ENCODE measurements around the gene TMEM74B.
"Not testable (repeated sequence)": the region's sequence is repeated elsewhere in the genome, so short reads cannot be mapped to it uniquely, and the experiment has no call there.

Gene TMEM74B

GRCh38 chr20:1177680-1178079, 7.1 kb downstream of the TMEM74B start:
- no peak for FAIRE-seq

- no peak for FAIRE-seq
These were observed 10.0 kb downstream of the TMEM74B start for GRCh38 chr20:1174787-1175186.

DNA sequence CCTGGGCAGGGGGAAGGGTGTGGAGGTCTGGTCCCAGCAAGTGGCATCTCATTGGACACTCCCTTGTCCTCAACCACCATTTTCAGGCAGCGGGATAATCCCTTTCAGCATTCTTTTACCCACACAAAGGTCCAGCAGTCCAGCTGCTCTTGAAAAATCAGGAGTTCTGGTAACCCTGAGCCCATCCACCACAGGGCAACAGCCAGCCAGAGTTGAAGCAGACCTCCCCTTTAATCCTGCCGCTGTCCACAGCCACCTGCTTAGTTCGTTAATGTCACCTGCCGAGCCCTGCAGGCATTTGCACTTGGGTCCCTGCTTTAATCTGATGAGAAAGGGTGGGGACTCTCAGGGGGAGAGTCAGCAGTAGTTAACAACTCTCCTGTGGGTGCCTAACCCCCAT, 11.1 kb downstream of the TMEM74B start:
- FAIRE-seq, result no peak

- no peak for FAIRE-seq
These were observed 13.2 kb downstream of the TMEM74B start for GRCh38 chr20:1171461-1172093.

GRCh38 chr20:1169224-1169623, 15.6 kb downstream of the TMEM74B start:
- no peak for FAIRE-seq

GRCh38 chr20:1166948-1167720, 17.6 kb downstream of the TMEM74B start:
- FAIRE-seq, result no peak

GRCh38 chr20:1165941-1166340, 18.8 kb downstream of the TMEM74B start:
- FAIRE-seq, result no peak

- no peak for FAIRE-seq
These were observed 19.3 kb downstream of the TMEM74B start for GRCh38 chr20:1165521-1165920.

DNA sequence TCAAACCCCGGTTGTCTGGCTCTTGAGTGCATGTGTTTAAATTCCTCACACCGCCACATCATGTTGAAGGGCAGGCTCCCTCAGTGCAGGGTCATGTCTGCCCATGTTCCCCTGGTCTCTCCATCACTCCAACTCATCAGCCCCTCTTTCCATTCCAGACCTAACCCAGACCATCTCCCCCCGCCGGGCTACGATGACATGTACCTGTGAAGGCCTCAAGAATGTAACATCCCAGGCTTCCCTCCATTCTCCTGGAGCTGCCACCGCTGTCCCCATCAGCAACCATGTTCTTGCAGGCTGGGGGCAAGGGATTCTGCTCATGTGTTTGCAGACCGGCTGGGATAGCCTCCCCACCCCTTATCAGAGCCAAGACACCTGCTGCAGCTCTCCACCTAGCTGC, 19.9 kb downstream of the TMEM74B start:
- no peak for FAIRE-seq

DNA sequence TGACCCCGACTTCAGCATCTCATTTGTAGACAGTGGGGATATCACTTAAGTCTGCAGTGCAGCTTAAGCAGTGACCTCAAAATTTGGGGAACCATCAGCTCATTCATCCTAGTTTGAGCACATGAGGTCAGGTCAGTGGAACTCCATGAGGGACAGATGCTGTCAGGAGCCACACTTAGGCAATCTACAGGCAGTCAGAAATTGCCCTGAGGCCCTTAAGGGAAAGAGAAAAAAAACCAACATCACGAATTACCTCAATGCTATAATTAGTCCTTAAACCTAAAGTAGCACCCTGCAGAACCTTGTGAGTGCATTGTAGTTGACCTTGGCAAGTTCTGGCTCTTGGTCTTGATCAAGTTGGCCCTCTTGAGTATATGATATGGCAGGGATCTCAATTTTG, 21.1 kb downstream of the TMEM74B start:
- no peak for FAIRE-seq

- no peak for FAIRE-seq
These were observed 21.7 kb downstream of the TMEM74B start for GRCh38 chr20:1163105-1163504.

DNA sequence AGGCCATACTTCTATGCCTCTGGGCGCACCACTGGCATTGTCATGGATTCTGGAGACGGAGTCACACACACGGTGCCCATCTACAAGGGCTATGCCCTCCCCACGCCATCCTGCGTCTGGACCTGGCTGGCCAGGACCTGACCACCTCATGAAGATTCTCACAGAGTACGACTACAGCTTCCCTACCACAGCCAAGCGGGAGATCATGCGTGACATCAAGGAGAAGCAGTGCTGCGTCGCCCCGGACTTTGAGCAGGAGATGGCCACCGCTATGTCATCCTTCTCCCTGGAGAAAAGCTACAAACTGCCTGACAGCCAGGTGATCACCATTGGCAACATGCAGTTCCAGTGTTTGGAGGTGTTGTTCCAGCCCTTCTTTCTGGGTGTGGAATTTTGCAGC, 23.8 kb downstream of the TMEM74B start:
- no peak for FAIRE-seq

- FAIRE-seq, result no peak
These were observed 24.3 kb downstream of the TMEM74B start for GRCh38 chr20:1160496-1160895.

- no peak for FAIRE-seq
These were observed 29.4 kb downstream of the TMEM74B start for GRCh38 chr20:1155342-1155741.

- no peak for FAIRE-seq
These were observed 30.1 kb downstream of the TMEM74B start for GRCh38 chr20:1154691-1155090.

- FAIRE-seq, result no peak
These were observed 30.6 kb downstream of the TMEM74B start for GRCh38 chr20:1154226-1154625.

GRCh38 chr20:1150968-1151367, 33.8 kb downstream of the TMEM74B start:
- no peak for FAIRE-seq

- FAIRE-seq, result no peak
These were observed 34.6 kb downstream of the TMEM74B start for GRCh38 chr20:1150218-1150617.

- FAIRE-seq, result not testable (repeated sequence)
These were observed 35.0 kb downstream of the TMEM74B start for GRCh38 chr20:1149812-1150211.

GRCh38 chr20:1146957-1147356, 37.8 kb downstream of the TMEM74B start:
- FAIRE-seq, result no peak

DNA sequence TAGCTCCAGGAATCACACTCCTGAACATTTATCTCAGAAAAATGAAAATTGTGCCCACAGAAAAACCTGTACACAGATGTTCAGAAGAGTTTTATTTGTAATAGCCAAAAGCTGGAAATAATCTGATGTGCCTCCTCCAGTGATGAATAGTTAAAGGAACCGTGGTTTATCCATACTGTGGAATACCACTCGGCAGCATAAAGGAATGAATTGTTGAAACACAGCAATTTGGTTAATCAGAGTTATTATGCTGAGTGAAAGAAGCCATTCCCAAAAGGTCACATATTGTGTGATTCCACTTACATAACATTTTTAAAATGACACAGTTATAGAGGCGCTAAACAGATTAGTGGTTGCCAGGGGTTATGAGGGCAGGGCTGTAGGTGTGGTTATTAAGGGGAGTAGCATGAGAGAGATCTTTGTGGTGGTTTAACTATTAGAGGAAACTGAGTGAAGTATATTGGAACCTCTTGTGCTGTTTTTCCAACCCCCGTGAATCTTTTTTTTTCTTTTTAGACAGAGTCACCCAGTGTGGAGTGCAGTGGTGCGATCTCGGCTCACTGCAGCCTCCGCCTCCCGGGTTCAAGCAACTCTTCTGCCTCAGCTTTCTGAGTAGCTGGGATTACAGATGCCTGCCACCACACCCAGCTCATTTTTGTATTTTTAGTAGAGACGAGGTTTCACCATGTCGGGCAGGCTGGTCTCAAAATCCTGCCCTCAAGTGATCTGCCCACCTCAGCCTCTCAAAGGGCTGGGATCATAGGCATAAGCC, 40.2 kb downstream of the TMEM74B start:
- no peak for FAIRE-seq

DNA sequence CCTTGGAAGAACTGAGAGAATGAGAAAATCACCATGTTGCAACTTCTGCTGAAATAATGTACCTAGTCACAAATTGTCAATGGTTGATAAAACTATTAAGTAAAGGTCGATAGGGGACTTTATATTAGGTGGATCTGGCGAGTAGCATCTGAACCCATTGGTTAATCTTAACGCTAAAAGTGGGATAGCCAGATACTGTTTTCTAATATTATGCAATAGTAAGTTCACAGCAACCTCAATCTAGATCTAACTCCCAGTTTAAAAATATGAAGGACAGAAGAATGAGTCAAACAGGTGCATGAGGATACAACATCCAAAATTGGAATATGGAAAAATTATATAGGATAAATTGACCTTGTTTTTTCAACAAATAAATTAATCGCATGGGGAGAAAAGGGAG, 47.5 kb downstream of the TMEM74B start:
- no peak for FAIRE-seq

DNA sequence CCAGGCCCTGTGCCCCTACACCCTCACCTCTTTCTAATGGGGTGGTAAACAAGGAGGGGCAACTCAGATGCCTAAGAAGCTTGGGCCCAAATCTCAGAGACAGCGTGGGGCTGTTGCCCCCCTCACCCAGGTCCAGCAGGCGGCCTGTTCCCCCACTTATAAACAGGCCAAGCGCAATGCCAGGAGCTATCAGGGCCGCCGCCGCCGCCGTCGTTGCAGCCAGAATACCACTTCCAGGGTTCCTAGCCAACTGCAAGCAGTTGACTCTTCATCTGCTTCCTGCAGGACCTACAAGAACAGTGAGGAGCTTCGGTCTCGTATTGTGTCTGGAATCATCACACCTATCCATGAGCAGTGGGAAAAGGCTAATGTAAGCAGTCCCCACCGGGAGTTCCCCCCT, 49.9 kb downstream of the TMEM74B start:
- FAIRE-seq, result no peak

DNA sequence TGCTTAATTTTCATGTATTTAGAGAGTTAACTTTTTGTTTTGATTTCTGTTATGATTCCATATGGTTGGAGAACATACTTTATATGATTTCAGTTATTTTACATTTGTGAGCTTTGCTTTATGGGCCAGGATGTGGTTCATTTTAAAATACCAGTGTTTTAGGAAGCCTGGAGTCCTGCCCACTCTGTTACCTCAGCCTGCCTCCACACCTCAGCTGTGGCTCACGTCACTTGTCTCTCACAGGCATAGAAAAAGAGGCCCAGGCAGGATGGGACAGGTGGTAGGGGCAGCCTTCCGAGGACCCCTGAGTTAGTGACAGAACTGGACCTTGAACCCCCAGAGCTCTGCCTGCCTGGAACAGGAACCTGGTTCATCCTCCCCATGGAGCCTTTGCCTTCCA, 50.4 kb downstream of the TMEM74B start:
- FAIRE-seq, result no peak
